GM18858 (cell line): Measurements from ENCODE around the gene ZFP30.

Experiments
- ATAC-seq: cut with Tn5 transposase; IDR thresholded peaks from one replicate; pipeline ENCODE4 v1.9.1; 2021; ENCODE audit not compliant: unreplicated experiment

ZFP30 gene

GRCh38 chr19:37564624-37565369, 90.5 kb downstream of the ZFP30 start:
- ATAC-seq = no peak
